Chondrocyte (in vitro differentiated cells): Measurements from ENCODE around the gene RAB12. TPM values are rescaled to one million over a fixed set of nuclear protein-coding genes. Genes with fewer than 3 reads are reported as not detected.

Source experiments
- DNase-seq: peaks from one replicate; pipeline ENCODE4 v3.0.0; 2021; ENCODE audit warnings: mixed read lengths, low spot score
- H3K27ac Mint-ChIP-seq: one replicate; pipeline ENCODE4 v1.8.0; 2021; ENCODE audit warnings: mild to moderate bottlenecking, moderate library complexity, mixed read lengths; ENCODE audit not compliant: unreplicated experiment
- H3K27me3 Mint-ChIP-seq: 2 replicates; pipeline ENCODE4 v1.8.0; 2021; ENCODE audit warnings: low read depth, mixed read lengths
- H3K36me3 Mint-ChIP-seq: 2 replicates; pipeline ENCODE4 v1.8.0; 2021; ENCODE audit warnings: low read depth, mixed read lengths
- H3K4me1 Mint-ChIP-seq: 2 replicates; pipeline ENCODE4 v1.8.0; 2021; ENCODE audit warnings: low read depth, mild to moderate bottlenecking, mixed read lengths
- H3K4me3 Mint-ChIP-seq: one replicate; pipeline ENCODE4 v1.8.0; 2021; ENCODE audit warnings: mild to moderate bottlenecking, moderate library complexity, mixed read lengths; ENCODE audit not compliant: unreplicated experiment
- H3K9me3 Mint-ChIP-seq: 2 replicates; pipeline ENCODE4 v1.8.0; 2021; ENCODE audit warnings: low read depth, mixed read lengths
- total RNA-seq: library from RNA; stranded (reverse); gene quantifications from 3 replicates; pipeline ENCODE4 v1.2.1, GENCODE V29; 2021
- TF ChIP-seq, protein P1 (sequence below): fragments of 200-600 bp; sonication (generic); IDR thresholded peaks from 2 replicates; pipeline ENCODE4 v1.5.0; 2021; ENCODE audit warnings: antibody characterized with exemption, mild to moderate bottlenecking, moderate library complexity

The RAB12 gene
- total RNA-seq, 1 donor from 2014 or later: 40.9 TPM

DNA sequence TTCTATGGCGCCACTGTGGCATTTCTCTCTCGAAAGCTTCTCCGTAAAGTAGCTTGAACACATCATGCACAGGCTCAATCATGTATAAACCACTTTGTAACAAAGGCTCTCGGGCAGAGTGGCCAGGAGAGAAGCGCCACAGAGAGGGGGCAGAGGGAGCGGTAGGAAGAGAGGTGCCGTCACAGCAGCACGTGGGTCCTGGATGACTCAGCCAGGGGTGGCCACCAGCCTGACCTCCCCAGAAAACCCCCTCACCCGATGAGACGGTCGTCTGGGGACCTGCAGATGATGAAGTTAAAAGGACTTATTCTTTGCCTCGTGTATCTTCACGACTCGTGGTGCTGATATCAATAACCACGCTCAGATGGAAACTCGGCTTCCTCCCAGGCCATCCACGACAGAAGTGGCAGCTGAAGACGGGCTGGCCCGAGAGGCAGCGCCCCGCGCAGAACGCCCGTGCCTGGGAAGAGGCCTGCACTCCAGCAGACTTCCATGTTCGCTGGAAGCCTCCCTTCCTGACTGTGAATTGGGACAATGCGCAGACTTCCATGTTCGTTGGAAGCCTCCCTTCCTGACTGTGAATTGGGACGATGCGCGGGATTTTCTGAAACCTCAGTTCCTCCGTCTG, 49.7 kb downstream of the RAB12 start:
- no peaks in the 10 kb centered on the region for H3K9me3 Mint-ChIP-seq
- H3K4me1 Mint-ChIP-seq: peaks cover 31% of the 10 kb centered on the region
- H3K27me3 Mint-ChIP-seq: peaks cover 4% of the 10 kb centered on the region
- no peaks in the 10 kb centered on the region for H3K36me3 Mint-ChIP-seq
- H3K27ac Mint-ChIP-seq: no peak overlapping the region
- TF ChIP-seq, protein P1, sequence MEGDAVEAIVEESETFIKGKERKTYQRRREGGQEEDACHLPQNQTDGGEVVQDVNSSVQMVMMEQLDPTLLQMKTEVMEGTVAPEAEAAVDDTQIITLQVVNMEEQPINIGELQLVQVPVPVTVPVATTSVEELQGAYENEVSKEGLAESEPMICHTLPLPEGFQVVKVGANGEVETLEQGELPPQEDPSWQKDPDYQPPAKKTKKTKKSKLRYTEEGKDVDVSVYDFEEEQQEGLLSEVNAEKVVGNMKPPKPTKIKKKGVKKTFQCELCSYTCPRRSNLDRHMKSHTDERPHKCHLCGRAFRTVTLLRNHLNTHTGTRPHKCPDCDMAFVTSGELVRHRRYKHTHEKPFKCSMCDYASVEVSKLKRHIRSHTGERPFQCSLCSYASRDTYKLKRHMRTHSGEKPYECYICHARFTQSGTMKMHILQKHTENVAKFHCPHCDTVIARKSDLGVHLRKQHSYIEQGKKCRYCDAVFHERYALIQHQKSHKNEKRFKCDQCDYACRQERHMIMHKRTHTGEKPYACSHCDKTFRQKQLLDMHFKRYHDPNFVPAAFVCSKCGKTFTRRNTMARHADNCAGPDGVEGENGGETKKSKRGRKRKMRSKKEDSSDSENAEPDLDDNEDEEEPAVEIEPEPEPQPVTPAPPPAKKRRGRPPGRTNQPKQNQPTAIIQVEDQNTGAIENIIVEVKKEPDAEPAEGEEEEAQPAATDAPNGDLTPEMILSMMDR: no peak
- H3K4me3 Mint-ChIP-seq: no peak overlapping the region
- no peak for DNase-seq

DNA sequence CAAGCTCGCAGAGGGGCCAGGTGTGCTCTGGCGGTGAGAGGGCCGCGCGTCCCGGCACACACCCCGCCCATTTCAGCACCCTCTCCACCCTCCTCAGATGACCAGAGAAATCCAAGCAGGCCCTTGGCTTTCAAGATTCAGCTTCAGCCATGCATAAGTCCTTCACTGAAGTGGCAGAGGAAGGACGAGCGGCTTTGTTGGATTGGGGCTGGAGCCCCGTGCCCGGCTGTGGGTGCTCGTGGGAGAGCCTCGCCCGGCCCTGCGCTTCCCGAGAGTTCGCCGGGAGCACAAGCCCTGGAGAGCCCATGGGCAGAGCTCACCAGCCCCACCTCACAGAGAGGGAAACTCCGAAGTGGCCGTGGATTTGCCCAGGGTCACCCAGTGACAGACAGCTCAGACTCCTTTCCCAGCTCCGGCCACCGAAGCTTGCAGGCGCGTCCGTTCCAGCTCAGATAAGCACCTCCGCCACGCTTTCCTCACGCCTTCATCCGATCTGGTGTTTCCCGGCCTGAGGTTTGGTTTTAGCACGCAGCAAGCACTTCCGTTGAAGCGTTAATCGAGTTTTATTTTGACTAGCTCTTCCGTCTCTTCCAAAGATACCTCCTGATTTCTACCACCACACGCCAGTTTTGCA, 50.5 kb downstream of the RAB12 start:
- no peak overlapping the region for H3K27ac Mint-ChIP-seq
- no peak overlapping the region for H3K4me3 Mint-ChIP-seq
- peaks cover 31% of the 10 kb centered on the region for H3K4me1 Mint-ChIP-seq
- DNase-seq: no peak
- no peaks in the 10 kb centered on the region for H3K27me3 Mint-ChIP-seq
- no peaks in the 10 kb centered on the region for H3K36me3 Mint-ChIP-seq
- H3K9me3 Mint-ChIP-seq: no peaks in the 10 kb centered on the region
- TF ChIP-seq, protein P1: no peak

DNA sequence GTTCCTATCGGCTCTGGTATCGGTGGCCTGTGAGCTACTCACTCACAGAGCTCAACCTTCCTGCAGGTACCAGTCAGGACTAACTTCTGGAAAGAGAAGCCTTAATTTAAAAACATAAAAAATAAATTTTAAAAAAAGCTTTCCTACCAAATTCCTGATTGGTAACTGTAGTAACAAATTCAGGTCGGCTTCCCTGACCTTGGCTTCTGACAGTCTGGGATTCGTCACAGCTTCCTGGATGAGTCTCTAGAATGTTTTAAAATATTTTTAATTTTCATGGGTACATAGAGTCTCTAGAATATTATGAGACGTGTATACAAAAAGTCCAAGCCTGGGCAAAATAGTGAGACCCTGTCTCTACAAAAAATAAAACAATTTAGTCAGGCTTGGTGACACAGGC, 51.1 kb downstream of the RAB12 start:
- no peak overlapping the region for H3K4me3 Mint-ChIP-seq
- no peaks in the 10 kb centered on the region for H3K27me3 Mint-ChIP-seq
- no peaks in the 10 kb centered on the region for H3K36me3 Mint-ChIP-seq
- H3K27ac Mint-ChIP-seq: no peak overlapping the region
- peaks cover 31% of the 10 kb centered on the region for H3K4me1 Mint-ChIP-seq
- TF ChIP-seq, protein P1: no peak
- no peaks in the 10 kb centered on the region for H3K9me3 Mint-ChIP-seq
- no peak for DNase-seq

DNA sequence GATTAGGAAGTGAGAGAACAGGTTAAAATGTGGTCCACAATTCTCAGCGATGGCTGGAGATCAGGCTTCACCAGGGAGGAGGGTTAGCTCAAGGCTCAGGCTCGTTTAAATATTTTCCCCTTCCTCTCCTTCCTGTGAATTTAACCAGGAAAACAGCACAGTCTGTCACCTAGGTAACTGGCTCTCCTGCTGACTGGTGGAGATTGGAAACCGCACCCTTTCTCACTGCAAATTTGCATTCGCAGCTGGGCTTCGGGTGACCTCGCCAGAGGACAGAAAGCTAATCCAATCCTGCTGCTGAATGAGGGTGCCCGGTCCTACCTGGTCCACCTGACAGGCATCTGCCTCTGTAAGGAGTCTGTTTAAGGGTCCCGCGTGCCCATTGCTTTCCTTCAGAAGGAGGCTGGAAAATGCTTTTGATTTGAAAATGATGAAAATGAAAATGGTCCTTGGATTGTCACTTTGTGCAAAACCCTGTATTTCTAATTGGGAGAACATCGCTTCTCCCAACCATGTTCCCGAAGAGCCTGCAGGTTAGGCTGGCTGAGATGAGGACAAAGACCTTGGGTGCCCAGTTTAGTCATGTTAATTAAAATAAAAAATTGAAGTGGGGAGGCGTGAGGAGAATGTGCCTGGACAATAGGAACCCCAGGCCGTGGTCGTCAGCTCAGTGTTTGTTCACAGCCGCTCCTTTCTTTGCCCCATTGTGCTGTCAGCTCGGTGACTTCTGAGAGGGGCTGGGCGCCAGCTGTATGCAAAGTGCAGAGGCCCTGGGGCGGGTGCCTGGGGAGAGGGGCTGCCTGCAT, 52.7 kb downstream of the RAB12 start:
- Mint-ChIP-seq H3K36me3 (no peaks in the 10 kb centered on the region), H3K9me3 (no peaks in the 10 kb centered on the region), H3K27ac (no peak overlapping the region), H3K4me3 (no peak overlapping the region), H3K4me1 (peaks cover 29% of the 10 kb centered on the region), H3K27me3 (no peaks in the 10 kb centered on the region)
- no peak for DNase-seq
- TF ChIP-seq, protein P1: no peak

DNA sequence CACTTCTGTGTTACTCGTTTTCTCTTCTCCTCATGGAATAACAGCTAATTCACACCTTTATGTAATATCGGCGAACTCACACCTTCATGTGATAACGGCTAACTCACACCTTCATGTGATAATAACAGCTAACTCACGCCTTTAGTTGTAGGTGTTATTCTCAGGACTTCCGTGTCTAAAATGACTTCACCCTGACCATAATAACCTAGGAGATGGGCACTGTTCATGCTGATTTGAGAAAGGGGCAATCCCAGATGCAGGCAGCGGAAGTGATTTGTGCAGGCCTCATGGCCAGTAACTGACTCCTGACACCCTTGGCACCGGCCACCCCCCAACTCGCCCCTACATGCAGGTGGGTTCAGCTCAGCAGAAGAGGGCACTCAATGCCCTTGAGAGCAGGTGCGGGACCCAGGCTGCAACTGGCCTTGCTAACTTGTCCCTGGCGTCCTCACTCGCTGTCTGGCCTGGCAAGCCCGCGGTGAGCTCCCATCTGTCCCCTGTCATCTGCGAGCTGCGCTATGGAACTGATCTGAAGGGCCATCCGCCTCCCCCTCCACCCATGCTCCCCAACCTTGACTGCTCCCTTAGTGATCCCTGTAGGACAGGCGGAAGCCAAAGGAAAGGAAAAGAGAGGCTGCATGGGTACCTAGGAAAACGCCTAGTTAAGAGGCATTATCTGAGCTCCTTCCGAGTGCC, 53.5 kb downstream of the RAB12 start:
- Mint-ChIP-seq H3K27ac (no peak overlapping the region), H3K27me3 (no peaks in the 10 kb centered on the region), H3K36me3 (no peaks in the 10 kb centered on the region), H3K9me3 (no peaks in the 10 kb centered on the region), H3K4me3 (no peak overlapping the region), H3K4me1 (peaks cover 26% of the 10 kb centered on the region)
- TF ChIP-seq, protein P1: no peak
- DNase-seq: no peak
